H1 (cell line): ENCODE results near the gene ST6GALNAC2. TPM values are rescaled to one million over a fixed set of nuclear protein-coding genes. Genes with fewer than 3 reads are reported as not detected.

Experiments used
- CTCF ChIA-PET: fragments of 300-600 bp; sonication (Branson Sonifier 250); formaldehyde crosslinking; loops from one replicate; lab custom pipeline; 2021; ENCODE audit not compliant: partially characterized antibody; lab: Charles Lee
- POLR2A ChIA-PET: fragments of 300-600 bp; sonication (Branson Sonifier 250); formaldehyde crosslinking; loops from one replicate; lab custom pipeline; 2021; ENCODE audit warnings: inconsistent platforms; ENCODE audit not compliant: partially characterized antibody; lab: Charles Lee
- DNase-seq, 2 experiments: peaks; one replicate each; pipeline versions ENCODE4 v3.0.0 to v3.0.0-alpha.2; 2010 to 2022; ENCODE audit warnings: low spot score in 2 of 2, low read depth in 1 of 2, mixed read lengths in 1 of 2
- FAIRE-seq: peaks from 2 replicates; lab custom pipeline; 2011; peaks lifted over from hg19 to GRCh38; lab: Jason Lieb, UNC
- H2AFZ ChIP-seq: 2 replicates; pipeline ENCODE4 v1.8.1; 2012; ENCODE audit warnings: low read length, inconsistent platforms
- H2AK5ac ChIP-seq: 2 replicates; pipeline ENCODE4 v1.6.1; 2013; ENCODE audit warnings: low read depth, low read length
- H2BK120ac ChIP-seq: replicated peaks from 2 replicates; pipeline ENCODE3; 2013; ENCODE audit warnings: low read depth, low read length, inconsistent platforms
- H2BK12ac ChIP-seq: 2 replicates; pipeline ENCODE4 v1.6.1; 2013; ENCODE audit warnings: low read depth, low read length
- H2BK15ac ChIP-seq: 2 replicates; pipeline ENCODE4 v1.6.1; 2013; ENCODE audit warnings: low read length
- H2BK20ac ChIP-seq: 2 replicates; pipeline ENCODE4 v1.6.1; 2013; ENCODE audit warnings: low read length
- H2BK5ac ChIP-seq: 2 replicates; pipeline ENCODE4 v1.6.1; 2013; ENCODE audit warnings: low read depth, low read length
- H3K14ac ChIP-seq: 2 replicates; pipeline ENCODE4 v1.6.1; 2013; ENCODE audit warnings: inconsistent platforms; ENCODE audit not compliant: insufficient read length
- H3K18ac ChIP-seq: 2 replicates; pipeline ENCODE4 v1.6.1; 2013; ENCODE audit warnings: low read length; ENCODE audit errors: extremely low read depth
- H3K23ac ChIP-seq: 2 replicates; pipeline ENCODE4 v1.6.1; 2013; ENCODE audit warnings: inconsistent platforms; ENCODE audit not compliant: insufficient read length
- H3K23me2 ChIP-seq: 2 replicates; pipeline ENCODE4 v1.6.1; 2013; ENCODE audit warnings: low read depth, low read length
- H3K27ac ChIP-seq: 2 replicates; pipeline ENCODE4 v1.6.1; 2011; ENCODE audit warnings: low read depth, low read length, inconsistent platforms
- H3K27me3 ChIP-seq, 4 experiments: replicated peaks in 1 of 4; 1 replicate in 1 of 4; 2 replicates in 3 of 4; pipeline versions ENCODE4 v1.6.1 to v1.8.1; 2011 to 2013; ENCODE audit warnings: low read length in 3 of 4, mild to moderate bottlenecking in 3 of 4, inconsistent platforms in 2 of 4, mixed read lengths in 2 of 4, moderate library complexity in 1 of 4; ENCODE audit not compliant: control insufficient read depth in 3 of 4, insufficient read depth in 3 of 4; ENCODE audit errors: extremely low read depth in 1 of 4
- H3K36me3 ChIP-seq, 4 experiments: 2 replicates each; pipeline versions ENCODE4 v1.6.1 to v1.8.1; 2011 to 2013; ENCODE audit warnings: mild to moderate bottlenecking in 4 of 4, low read length in 3 of 4, moderate library complexity in 2 of 4, control low read depth in 1 of 4, inconsistent platforms in 1 of 4; ENCODE audit not compliant: insufficient read depth in 4 of 4, control insufficient read depth in 2 of 4
- H3K4ac ChIP-seq: replicated peaks from 2 replicates; pipeline ENCODE3; 2013; ENCODE audit warnings: low read length, low read depth, mixed read lengths, inconsistent platforms; ENCODE audit not compliant: insufficient read length
- H3K4me1 ChIP-seq, 4 experiments: replicated peaks in 1 of 4; 1 replicate in 1 of 4; 2 replicates in 3 of 4; pipeline versions ENCODE4 v1.6.1 to v1.8.1; 2011 to 2013; ENCODE audit warnings: low read length in 3 of 4, inconsistent platforms in 2 of 4, mixed read lengths in 1 of 4; ENCODE audit not compliant: insufficient read depth in 4 of 4, control insufficient read depth in 3 of 4
- H3K4me2 ChIP-seq, 2 experiments: 2 replicates each; pipeline versions ENCODE4 v1.6.1 to v1.8.1; 2011 to 2013; ENCODE audit warnings: low read depth in 2 of 2, low read length in 2 of 2, control low read depth in 1 of 2, inconsistent platforms in 1 of 2, mild to moderate bottlenecking in 1 of 2; ENCODE audit not compliant: insufficient read depth in 1 of 2
- H3K4me3 ChIP-seq, 4 experiments: fragments of 200-600, 300-600 bp in 1 of 4; sonication (generic), shearing (Covaris generic), sonication (Bioruptor Twin) in 1 of 4; 2 replicates each; pipeline versions ENCODE4 v1.5.1 to v1.8.1; 2011 to 2016; ENCODE audit warnings: low read length in 4 of 4, low read depth in 3 of 4, control low read depth in 2 of 4, inconsistent platforms in 2 of 4, mild to moderate bottlenecking in 2 of 4, mixed read lengths in 1 of 4, moderate library complexity in 1 of 4; ENCODE audit not compliant: insufficient read depth in 2 of 4; ENCODE audit errors: extremely low read depth in 1 of 4
- H3K56ac ChIP-seq: replicated peaks from 2 replicates; pipeline ENCODE3; 2013; ENCODE audit warnings: low read depth, mild to moderate bottlenecking, mixed read lengths, low read length, inconsistent platforms; ENCODE audit not compliant: insufficient read length
- H3K79me1 ChIP-seq: 2 replicates; pipeline ENCODE4 v1.6.1; 2013; ENCODE audit warnings: low read depth, low read length, control low read depth
- H3K79me2 ChIP-seq, 2 experiments: 2 replicates each; pipeline versions ENCODE4 v1.6.1 to v1.8.1; 2012 to 2013; ENCODE audit warnings: low read length in 2 of 2, mild to moderate bottlenecking in 2 of 2, inconsistent platforms in 1 of 2; ENCODE audit not compliant: insufficient read depth in 2 of 2, control insufficient read depth in 1 of 2
- H3K9ac ChIP-seq, 4 experiments: replicated peaks in 1 of 4; 1 replicate in 1 of 4; 2 replicates in 3 of 4; pipeline versions ENCODE4 v1.6.1 to v1.8.1; 2011 to 2013; ENCODE audit warnings: low read depth in 3 of 4, low read length in 3 of 4, control low read depth in 2 of 4, mild to moderate bottlenecking in 2 of 4, moderate library complexity in 2 of 4, inconsistent platforms in 1 of 4; ENCODE audit errors: extremely low read depth in 1 of 4
- H3K9me3 ChIP-seq, 2 experiments: 2 replicates each; pipeline versions ENCODE4 v1.6.1 to v1.8.1; 2012 to 2013; ENCODE audit warnings: mild to moderate bottlenecking in 2 of 2, moderate library complexity in 2 of 2, control low read depth in 1 of 2, inconsistent platforms in 1 of 2, low read depth in 1 of 2, low read length in 1 of 2, mixed read lengths in 1 of 2; ENCODE audit not compliant: insufficient read depth in 2 of 2
- H4K20me1 ChIP-seq, 2 experiments: replicated peaks in 1 of 2; 2 replicates each; pipeline versions ENCODE3 to v1.8.1; 2011 to 2013; ENCODE audit warnings: inconsistent platforms in 2 of 2, low read length in 2 of 2, mild to moderate bottlenecking in 1 of 2; ENCODE audit not compliant: insufficient read depth in 2 of 2, control insufficient read depth in 1 of 2
- H4K5ac ChIP-seq: 2 replicates; pipeline ENCODE4 v1.6.1; 2013; ENCODE audit warnings: low read length, low read depth, mixed read lengths, inconsistent platforms; ENCODE audit not compliant: insufficient read length
- H4K8ac ChIP-seq: 2 replicates; pipeline ENCODE4 v1.8.0; 2013; ENCODE audit warnings: mild to moderate bottlenecking, moderate library complexity, low read length, inconsistent platforms; ENCODE audit not compliant: insufficient read depth; ENCODE audit errors: extremely low read depth
- H4K91ac ChIP-seq: replicated peaks from 2 replicates; pipeline ENCODE3; 2013; ENCODE audit warnings: low read length, mixed read lengths, inconsistent platforms; ENCODE audit not compliant: insufficient read length
- ATF3 ChIP-seq: IDR thresholded peaks from 2 replicates; pipeline ENCODE4 v1.6.1; 2011; ENCODE audit warnings: low read depth, mild to moderate bottlenecking, low read length; ENCODE audit not compliant: insufficient read depth
- BACH1 ChIP-seq: IDR thresholded peaks from 2 replicates; pipeline ENCODE4 v1.6.1; 2012; ENCODE audit warnings: low read length, improper control_type of control experiment
- CREB1 ChIP-seq: IDR thresholded peaks from 2 replicates; pipeline ENCODE4 v1.6.1; 2012; ENCODE audit warnings: inconsistent platforms
- CTBP2 ChIP-seq: IDR thresholded peaks from 2 replicates; pipeline ENCODE4 v1.7.0; 2011; ENCODE audit warnings: borderline replicate concordance, mild to moderate bottlenecking, moderate library complexity, mixed read lengths, low read length; ENCODE audit not compliant: insufficient read depth, insufficient read length
- HDAC2 ChIP-seq, 2 experiments: fragments of 300-600 bp in 1 of 2; sonication (generic) in 1 of 2; IDR thresholded peaks; 2 replicates each; pipeline ENCODE4 v1.6.1; 2011 to 2012; ENCODE audit warnings: low read depth in 2 of 2, low read length in 2 of 2, mild to moderate bottlenecking in 2 of 2, moderate library complexity in 2 of 2, borderline replicate concordance in 1 of 2, inconsistent platforms in 1 of 2
- POU5F1 ChIP-seq: IDR thresholded peaks from 2 replicates; pipeline ENCODE4 v1.6.1; 2011; ENCODE audit warnings: low read depth, mild to moderate bottlenecking, low read length, moderate library complexity
- RBBP5 ChIP-seq: IDR thresholded peaks from 2 replicates; pipeline ENCODE4 v1.7.1; 2012; ENCODE audit warnings: low read depth, mild to moderate bottlenecking, inconsistent platforms, low read length, moderate library complexity, borderline replicate concordance
- SIRT6 ChIP-seq: IDR thresholded peaks from one replicate; pipeline ENCODE4 v1.7.1; 2012; ENCODE audit warnings: low read length, inconsistent platforms
- SIX5 ChIP-seq: IDR thresholded peaks from 2 replicates; pipeline ENCODE4 v1.6.1; 2011; ENCODE audit warnings: mild to moderate bottlenecking, low read depth, low read length
- SRF ChIP-seq: IDR thresholded peaks from 2 replicates; pipeline ENCODE4 v1.6.1; 2011; ENCODE audit warnings: mild to moderate bottlenecking, low read depth, low read length, moderate library complexity
- TAF1 ChIP-seq: IDR thresholded peaks from 2 replicates; pipeline ENCODE4 v1.6.1; 2011; ENCODE audit warnings: mild to moderate bottlenecking, low read depth, low read length
- WGBS, 2 experiments: shearing (Covaris generic) in 1 of 2; methylation state at CpG; one replicate each; pipeline versions ENCODE4 v1.1.6 to v1.1.7; 2013 to 2015; ENCODE audit warnings: low lambda C conversion rate in 2 of 2, mixed read lengths in 2 of 2, inconsistent platforms in 1 of 2, low coverage in 1 of 2, missing lambda C conversion rate in 1 of 2; ENCODE audit not compliant: insufficient replicate concordance in 2 of 2, insufficient coverage in 1 of 2, insufficient read length in 1 of 2; ENCODE audit errors: extremely low coverage in 1 of 2, missing lambda C conversion rate in 1 of 2; 5-methylcytosine and 5-hydroxymethylcytosine counted together
- polyA plus RNA-seq, 7 experiments: library from polyadenylated mRNA; depleted of rRNA in 3 of 7; stranded (reverse) in 5 of 7; unstranded in 2 of 7; fragments of >200 nt in 5 of 7; fragments of 200-250 nt in 2 of 7; gene quantifications; 1 replicate in 5 of 7; 2 replicates in 1 of 7; 4 replicates in 1 of 7; pipeline versions ENCODE4 v1.2.1 to v1.2.3, GENCODE V29; 2011 to 2013; ENCODE audit warnings: missing spikeins in 2 of 7, mixed read lengths in 2 of 7
- total RNA-seq: library from RNA; stranded (reverse); fragmentation: NEBNext Ultra II Directional; extraction: Animal tissue kit (Norgen Biotek cat#: 25700); gene quantifications from 2 replicates; pipeline ENCODE4 v1.2.1, GENCODE V29; 2021

ST6GALNAC2 gene
- total and polyA plus RNA-seq, 2 of the 8 experiments (the other 6 are each of a cell fraction or from before 2014, with no cell fraction given): 0.09 TPM; not detected in 1

- Histone ChIP-seq H3K27me3 (peaks cover 0 to 5% (median 0%) of the 10 kb centered on the region in 4 experiments; a peak in 3 of 7 replicates), H2AK5ac (no peak overlapping the region), H3K18ac (no peak overlapping the region; the same call in 1 of the 2 replicates), H2BK15ac (0 out of 2 replicates have a peak overlapping the region, but pooled peaks have one; percentile 29), H2BK120ac (no peak overlapping the region), H3K9me3 (no peaks in the 10 kb centered on the region), H2BK5ac (no peak overlapping the region), H3K23me2 (no peaks in the 10 kb centered on the region), H3K4me2 (no peak overlapping the region), H3K14ac (no peak overlapping the region), H4K20me1 (peaks cover 0 to 1% of the 10 kb centered on the region in 2 experiments), H3K23ac (no peak overlapping the region), H2BK20ac (0 out of 2 replicates have a peak overlapping the region, but pooled peaks have one; percentile 72), H3K4me1 (peaks cover 0 to 9% (median 2%) of the 10 kb centered on the region in 4 experiments; a peak in 4 of 7 replicates), H4K8ac (no peak overlapping the region), H2BK12ac (no peak overlapping the region), H3K36me3 (no peaks in the 10 kb centered on the region), H4K91ac (no peak overlapping the region), H3K27ac (no peak overlapping the region), H3K9ac (no peak overlapping the region), H3K56ac (no peak overlapping the region), H3K4me3 (no peak overlapping the region), H3K4ac (no peak overlapping the region), H3K79me2 (no peaks in the 10 kb centered on the region), H4K5ac (peak overlapping the region; percentile 37), H2AFZ (no peak overlapping the region), H3K79me1 (no peaks in the 10 kb centered on the region)
- DNase-seq: no peak
- CTCF ChIA-PET: interaction anchor here (0.6 to 10.8 kb wide), 15 partner anchors 9 to 551 kb away, joined by 3 to 260 read pairs (median 4); partner anchors contain the start of genes AANAT, CYGB, PRCD and RHBDF2
- TF ChIP-seq ATF3 (no peak), HDAC2 (IDR thresholded peaks at IDR 0.05; ENCODE audit: borderline replicate concordance in 1 of 2, low read depth in 2 of 2, low read length in 2 of 2) (no peak), CTBP2 (no peak), BACH1 (no peak), SIRT6 (no peak), POU5F1 (no peak), TAF1 (no peak), RBBP5 (no peak), CREB1 (no peak), SIX5 (no peak), SRF (no peak)
- WGBS, 2 experiments: 87% methylated on average over 14 of the region's 15 CpGs; no CpG with 5 or more reads in 1 of the 2 experiments
- no peak for FAIRE-seq
- POLR2A ChIA-PET: no interaction called here
These were observed 66.4 kb downstream of the ST6GALNAC2 start for GRCh38 chr17:76519048-76519966.
